Superior temporal gyrus (tissue), 1 donor: ENCODE measurements around the gene TAC3.
A peak's percentile ranks its signal among the peaks of the same experiment; 100 is the strongest.
"Not testable (repeated sequence)": the region's sequence is repeated elsewhere in the genome, so short reads cannot be mapped to it uniquely, and the experiment has no call there.

ENCODE experiments used
- DNase-seq: peaks from one replicate; pipeline ENCODE4 v3.0.0-alpha.2; 2016; ENCODE audit errors: extremely low spot score

The TAC3 gene

DNA sequence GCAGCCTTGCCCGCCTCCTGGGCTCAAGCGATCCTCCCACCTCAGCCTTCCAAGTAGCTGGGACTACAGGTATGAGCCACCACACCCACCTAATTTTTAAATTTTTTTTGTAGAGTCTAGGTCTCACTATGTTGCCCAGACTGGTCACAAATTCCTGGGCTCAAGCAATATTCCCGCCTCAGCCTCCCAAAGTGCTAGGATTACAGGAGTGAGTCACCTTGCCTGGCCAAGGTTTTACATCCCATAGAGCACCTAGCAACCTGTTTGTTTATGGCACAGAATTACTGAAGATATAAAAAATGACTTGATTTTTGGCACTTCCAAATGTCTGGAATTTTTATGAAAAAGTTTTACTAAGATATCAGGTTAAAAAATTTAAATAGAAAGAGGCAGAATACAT, 17.1 kb upstream of the TAC3 start:
- no peak for DNase-seq

DNA sequence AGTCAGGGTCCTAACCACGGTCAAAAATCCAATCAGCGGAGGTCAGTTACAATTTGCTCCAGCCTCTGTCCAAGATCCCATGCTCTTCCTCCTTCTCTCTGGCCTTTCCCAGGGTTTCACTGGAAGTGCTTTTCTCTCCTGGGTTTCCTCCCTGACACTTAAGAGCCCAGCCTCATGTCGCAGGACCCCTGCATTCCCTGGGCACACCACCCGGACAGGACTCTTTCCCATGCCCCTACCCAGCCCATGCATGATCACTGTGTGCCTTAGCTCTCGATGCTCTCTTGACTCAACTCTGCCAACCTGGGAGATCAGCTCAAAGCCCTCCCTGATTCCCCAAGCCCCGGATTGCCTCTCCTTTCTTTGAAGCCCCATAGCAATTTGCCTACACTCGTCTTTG, 15.5 kb upstream of the TAC3 start:
- DNase-seq: no peak

DNA sequence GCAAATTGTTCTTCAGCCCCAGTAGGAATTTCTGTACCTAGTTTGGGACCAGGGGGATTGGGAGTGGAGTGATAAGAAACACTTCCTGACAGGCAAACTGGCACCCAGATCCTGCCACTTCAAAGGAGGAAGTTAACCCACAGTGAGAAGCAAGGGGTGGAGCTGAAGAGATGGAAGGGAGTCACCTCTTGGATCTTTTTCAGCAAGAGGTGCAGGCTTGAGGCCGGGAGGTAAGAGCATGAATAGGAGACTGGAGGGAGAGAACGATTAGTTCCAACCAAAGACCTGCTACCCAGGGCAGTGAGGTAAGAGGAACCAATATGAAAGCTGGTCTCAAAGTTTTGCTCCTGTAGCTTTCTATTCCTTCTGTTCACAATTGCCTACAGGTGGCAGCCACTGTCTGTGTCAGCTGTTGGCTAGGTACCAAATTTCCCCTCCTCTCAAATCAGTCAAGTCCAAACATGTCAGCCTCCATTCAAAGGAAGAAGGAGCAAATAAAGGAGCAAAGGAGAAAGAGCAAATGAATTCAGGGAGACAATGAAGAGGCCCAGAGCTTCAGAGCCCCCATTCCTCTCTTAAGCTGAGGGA, 14.9 kb upstream of the TAC3 start:
- no peak for DNase-seq

DNA sequence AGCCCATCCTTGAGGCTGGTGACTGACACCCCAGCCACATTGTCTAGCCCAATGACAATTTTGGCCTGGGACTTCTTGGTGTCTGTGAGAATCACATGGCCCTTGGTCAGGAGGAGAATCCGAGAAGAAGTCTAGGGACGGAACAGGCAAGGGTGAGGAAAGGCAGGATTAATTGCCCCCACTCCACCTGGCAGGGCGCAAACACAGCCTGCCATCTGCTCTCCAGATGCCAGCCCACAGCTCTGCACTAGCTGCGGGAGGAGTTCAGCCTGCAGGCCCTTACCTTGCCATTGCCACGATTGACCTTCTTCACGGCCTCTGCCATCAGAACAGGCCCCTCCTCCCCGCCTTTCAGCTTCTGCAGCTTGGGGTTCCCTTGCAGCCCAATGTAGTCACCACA, 13.1 kb upstream of the TAC3 start:
- no peak for DNase-seq

DNA sequence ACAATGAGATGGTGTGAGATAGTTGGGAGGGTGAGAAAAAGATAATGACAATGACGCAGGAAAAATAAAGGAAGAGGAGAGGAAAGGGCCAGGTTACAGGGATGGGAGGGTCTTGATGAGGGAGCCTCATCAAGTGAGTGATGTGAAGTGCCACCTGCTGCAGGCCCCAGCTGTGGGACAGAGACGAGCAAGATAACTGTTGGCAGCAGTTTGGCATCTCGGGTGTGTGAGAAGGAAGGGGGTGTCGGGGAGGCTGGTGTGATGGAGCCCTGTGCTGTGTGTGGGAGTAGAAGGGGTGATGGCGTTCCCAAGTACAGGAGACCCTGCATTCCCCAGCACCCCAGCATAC, 11.4 kb upstream of the TAC3 start:
- no peak for DNase-seq

DNA sequence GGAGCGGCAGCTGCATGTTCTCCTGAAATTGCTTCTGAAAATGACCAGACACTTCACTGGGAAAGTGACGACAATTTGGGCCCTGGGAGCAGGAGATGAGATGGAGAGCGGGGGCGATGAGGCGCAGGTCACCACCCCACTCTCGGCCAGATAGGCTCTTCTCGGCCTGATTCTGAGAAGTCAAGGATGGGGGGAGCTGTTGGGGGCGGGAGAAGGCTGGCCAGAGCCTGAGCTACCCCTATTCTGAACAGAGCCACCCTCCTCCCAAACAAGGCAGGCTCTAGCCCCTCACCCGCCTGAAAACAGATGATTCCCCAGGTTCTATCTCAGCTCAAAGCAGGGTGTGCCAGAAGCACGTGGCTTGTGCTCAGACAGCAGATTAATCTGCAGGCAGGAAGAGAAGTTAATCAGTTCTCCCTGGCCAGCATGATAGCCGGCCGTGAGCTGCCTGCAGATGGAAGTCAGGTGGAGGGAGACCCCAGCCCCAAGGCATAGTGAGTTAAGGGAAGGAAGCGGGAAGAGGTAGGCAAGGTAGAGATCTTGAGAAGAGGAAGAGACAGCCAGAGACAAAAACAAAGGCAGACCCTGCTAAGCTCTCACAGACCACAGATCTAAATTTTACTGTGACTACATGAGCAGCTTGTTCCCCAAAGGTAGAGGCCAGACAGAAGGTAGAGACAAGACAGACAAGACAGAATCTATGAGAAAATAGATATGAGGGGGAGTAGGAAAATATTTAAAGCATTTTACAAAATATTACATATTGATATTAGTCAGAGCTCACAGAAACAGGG, 10.9 kb upstream of the TAC3 start:
- no peak for DNase-seq

DNA sequence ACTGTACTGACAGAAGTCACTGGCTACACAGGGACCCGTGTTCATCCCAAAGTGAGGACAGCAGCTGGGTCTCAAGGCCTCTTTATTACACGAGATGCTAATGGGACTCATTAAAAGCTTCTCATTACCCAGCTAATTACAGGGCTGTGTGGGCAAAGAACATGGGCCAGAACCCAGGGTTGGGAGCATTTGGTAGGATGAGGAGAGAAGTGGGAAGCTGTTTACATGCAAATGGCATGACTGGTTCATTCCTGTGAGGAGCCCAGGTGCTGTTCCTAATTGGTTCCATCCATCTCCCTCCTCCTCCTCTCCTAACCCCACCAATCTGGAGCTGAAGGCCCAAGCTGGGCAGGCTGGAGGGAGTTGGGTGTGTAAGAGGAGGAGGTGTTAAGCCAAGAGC, 8.9 kb upstream of the TAC3 start:
- no peak for DNase-seq

DNA sequence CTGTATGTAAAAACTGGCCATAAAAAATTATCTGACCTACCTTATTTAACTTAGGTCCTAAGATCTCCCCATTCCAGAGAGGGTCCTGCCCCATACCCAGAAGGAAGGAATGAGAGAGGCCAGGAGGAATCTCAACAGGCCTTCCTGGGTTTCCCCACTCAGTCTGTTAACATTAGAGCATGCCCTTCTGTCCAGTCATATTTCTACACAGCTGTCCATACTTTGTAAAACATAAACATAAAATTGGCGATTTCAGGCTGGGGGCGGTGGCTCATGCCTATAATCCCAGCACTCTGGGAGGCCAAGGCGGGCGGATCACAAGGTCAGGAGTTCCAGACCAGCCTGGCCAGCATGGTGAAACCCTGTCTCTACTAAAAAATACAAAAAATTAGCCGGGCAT, 6.0 kb upstream of the TAC3 start:
- not testable (repeated sequence) for DNase-seq

DNA sequence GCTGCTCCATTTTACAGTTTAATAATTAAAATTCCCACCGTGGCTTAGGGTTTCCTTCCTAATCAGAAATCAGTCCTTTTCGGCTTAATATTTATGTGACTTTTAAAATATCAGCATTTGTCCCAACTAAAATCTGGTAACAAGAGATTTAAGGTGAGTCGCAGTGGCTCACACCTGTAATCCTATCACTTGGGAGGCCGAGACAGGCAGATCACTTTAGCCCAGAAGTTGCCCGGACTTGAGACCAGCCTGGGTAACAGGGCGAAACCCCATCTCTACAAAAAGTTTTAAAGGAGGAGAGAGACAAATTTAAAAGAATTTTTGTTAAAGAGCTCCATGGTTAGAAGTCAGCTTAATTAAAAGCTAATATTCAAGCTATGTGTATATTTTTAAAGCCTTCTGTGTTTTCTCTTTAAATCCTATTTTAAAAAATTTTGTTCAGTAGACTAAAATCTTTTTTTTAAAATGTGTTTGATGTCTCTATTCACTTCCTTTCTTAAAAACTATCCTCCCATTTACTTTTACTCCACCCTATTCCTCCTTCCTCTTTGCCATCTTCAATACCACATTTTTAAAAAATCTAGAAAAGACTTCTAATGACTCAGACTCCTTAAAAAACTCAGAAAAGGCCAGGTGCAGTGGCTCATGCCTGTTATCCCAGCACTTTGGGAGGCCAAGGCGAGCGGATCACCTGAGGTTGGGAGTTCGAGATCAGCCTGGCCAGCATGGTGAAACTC, 3.8 kb upstream of the TAC3 start:
- DNase-seq: no peak

DNA sequence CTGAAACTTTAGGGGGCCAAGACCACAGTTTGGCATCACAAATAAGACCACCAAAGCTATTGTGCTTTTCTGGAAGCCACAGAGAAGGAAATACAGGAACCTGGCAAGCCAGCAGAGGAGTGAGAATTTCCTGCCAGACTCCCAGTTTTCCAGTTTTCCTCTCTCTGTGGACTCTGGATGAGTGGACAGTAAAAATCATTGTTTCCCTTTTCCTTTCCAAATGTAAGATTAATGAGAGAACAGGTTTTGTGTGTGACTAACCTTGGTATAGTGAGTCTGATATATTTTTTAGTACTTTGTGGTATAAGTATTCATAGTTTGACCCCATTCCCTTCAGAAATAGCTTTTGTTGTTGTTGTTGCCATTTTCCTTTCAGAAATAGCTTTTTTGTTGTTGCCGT, 2.6 kb upstream of the TAC3 start:
- DNase-seq: no peak

DNA sequence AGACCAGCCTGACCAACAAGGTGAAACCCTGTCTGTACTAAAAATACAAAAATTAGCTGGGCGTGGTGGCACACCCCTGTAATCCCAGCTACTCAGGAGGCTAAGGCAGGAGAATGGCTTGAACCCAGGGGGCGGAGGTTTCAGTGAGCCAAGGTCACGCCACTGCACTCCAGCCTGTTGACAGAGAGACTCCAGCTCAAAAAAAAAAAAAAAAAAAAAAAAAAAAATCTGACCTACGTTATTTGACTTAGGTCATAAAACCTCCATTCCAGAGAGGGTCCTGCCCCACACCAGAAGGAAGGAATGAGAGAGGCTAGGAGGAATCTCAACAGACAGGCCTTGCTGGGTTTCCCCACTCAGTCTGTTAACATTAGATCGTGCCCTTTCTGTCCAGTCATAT, 2.0 kb upstream of the TAC3 start:
- DNase-seq: not testable (repeated sequence)

DNA sequence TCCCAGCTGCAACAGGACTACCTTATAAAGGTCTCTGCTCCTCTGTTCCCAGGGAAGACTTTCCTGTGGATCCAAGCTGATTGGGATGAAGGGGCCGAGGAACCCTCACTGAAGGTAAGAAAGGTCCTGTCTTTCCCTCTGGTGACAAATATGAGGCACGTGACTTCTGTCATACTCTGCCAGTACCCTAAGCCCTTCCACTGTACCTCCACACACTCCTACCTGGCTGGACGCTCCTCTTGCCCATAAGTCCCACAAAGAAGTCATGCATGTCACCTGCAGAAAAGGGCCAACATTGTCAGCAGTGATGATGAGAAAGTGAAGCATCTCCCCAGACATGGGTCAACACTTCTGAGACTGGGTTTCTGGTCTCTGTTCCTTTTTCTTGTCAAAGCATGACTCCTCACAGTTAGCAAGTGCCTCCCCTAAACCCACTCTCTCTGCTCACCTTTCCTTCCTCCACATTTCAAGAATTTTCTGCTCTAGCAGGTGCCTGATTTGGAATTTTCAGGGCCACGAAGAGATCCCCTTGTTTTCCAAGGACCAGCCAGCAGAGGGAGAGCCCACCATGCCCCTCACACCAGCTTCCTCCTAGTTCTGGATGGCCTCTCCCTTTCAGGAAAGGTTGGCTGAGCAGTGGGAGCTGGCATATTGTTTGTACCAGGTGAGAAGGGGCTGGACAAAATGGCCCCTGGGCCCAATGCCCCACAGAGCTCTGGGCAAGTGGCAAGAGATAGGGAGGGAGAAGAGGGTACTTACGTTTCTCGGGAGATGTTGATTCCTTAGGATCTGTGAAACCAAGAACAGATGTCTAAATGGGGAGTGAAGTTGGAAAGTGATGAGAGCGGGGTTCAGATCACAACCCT, 3.5 kb downstream of the TAC3 start:
- DNase-seq: no peak

DNA sequence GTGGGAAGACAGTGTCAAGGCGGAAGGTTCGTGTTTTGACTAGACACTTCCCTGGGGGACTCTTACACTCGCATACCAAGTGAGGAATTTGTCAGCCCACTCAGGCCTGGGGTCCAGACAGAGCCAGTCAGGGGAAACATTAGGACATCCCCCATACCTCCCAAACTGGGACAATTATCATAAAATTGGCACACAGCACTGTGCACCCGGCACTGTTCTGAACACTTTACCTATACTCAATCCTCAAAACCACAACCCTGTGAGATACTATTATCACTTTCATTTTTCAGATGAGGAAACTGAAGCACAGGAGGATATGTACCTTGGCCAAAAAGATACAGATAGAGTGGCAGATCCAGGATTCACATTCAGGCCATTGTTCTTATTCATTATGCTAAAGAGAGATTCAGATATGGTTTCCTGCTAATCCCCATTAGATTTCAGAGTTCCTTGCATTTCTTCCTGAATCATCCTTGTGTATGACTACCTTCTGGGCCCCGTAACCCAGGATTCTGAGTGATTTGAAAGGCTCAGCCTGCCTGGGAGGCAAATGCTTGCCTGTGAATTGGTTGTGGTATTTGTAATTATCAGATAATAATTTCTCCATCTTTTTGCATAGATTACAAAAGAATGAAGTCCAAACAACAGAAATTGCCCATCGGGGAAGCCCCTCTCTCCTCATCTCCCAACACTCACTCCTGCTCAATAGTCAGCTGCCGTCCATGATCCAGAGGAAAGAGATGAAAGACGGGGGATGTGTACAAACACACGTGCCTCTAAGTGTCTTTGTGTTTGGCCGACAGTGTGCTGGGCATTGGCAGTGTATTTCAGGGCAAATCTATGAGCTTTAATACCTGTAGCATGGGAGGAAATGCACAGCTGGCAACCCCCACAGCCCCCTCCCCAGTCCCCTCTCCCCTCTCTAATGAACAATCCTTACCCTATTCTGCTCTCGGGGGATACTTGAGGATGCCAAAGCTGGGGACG, 4.6 kb downstream of the TAC3 start:
- DNase-seq: no peak

DNA sequence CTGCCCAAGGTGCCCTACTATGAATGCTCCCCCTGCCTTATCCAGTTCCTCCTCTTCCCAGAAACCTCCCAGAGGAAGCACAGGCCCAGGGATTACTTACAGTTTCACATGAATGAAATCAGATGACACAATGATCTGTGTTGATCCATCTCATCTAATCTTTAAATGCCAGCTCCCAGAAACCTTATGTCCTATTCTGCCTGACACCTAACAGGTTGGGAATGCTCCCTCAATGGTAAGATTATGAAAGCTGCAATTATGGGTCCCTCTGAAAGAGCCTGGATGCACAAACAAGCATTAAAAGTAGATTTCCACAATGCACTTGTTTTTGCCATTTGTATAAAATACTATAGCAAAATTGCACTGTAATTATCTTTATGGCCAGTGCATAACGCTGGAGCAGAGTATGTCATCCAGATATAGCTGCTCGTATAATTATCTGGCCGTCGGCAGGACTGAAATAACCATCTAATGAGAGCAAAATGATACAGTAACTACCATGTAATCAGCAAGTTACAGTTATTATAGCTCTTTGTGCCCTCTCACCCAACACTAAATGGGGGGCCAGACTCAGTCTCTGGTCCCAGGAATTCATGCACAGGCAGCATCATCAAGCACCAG, 5.6 kb downstream of the TAC3 start:
- no peak for DNase-seq

DNA sequence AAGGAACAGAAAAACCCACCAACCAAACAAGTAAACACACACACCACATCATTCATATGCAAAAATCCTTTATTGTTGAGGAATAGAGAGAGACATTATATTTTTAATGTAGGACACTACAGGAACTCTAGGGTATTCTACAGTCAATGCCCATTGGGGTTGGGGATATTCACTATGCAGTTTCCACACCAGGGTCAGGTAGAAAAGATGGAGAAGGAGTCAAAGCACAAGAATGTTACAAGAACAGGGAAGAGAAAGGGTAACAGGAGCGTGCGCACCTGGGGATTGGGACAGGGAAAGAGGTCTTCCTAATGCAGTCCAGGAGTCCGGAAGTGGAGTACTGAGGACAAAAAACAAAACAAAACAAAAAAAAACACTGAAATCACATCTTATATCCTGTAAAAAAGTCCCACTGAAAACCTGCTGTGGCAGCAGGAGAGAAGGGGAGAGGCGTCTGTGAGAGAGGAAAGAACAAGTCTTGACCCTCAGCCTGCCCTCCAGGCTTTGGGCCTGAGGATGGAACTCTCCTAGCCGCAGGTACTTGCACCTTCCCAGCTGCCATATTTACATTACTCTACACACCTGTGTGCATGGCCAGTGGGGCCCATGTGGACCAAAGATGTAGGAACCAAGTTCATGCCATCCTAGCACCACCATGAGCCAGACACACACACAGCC, 6.2 kb downstream of the TAC3 start:
- no peak for DNase-seq

DNA sequence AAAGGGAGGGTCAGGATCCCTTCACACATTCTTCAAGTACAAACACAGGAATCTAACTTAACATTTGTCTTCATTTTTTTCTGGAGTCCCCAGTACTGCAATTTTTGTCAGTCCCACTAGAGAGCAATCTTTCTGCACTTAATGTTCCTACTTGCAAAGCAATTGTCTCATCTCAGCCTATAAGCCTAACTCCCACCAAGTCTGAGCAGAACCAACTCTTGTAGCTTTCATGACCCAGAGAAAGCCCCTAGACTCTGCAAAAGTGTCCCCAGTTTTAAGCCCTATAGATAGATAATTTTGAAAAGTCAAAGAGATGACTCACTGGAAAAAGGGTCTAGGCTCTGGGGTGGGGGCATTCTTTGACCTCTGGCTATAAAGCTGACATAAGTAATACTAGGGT, 8.2 kb downstream of the TAC3 start:
- peak; percentile 74 for DNase-seq

DNA sequence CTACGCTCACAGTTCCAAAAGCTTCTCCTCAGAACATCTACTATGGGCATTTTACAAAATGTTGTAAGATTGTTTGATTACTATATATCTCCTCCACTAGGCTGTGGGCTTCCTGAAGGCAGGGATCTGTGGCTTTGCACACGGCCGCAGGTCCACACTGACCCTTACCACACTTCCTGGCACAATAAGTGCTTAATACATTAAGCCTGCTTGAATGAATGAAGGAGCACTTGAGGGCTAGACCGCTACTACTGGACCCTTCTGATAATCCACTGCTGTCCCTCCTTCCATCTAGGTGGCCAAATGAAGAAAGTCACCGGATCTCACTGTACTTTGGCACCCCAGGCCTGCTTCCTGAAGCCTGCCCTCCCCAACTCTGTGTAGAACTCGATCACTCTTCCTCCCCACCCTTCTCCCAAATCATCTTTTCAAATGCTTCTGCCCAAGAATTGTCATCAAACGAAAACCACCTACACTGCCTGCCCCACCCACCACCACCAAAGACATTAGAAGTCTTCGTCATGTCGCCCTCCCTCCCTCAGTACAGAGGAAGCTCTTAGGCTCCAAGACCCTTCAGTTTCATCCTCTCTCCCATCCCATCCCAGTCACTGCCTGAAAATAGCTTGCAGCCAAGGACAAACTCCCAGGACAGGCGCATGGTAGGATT, 9.4 kb downstream of the TAC3 start:
- no peak for DNase-seq

DNA sequence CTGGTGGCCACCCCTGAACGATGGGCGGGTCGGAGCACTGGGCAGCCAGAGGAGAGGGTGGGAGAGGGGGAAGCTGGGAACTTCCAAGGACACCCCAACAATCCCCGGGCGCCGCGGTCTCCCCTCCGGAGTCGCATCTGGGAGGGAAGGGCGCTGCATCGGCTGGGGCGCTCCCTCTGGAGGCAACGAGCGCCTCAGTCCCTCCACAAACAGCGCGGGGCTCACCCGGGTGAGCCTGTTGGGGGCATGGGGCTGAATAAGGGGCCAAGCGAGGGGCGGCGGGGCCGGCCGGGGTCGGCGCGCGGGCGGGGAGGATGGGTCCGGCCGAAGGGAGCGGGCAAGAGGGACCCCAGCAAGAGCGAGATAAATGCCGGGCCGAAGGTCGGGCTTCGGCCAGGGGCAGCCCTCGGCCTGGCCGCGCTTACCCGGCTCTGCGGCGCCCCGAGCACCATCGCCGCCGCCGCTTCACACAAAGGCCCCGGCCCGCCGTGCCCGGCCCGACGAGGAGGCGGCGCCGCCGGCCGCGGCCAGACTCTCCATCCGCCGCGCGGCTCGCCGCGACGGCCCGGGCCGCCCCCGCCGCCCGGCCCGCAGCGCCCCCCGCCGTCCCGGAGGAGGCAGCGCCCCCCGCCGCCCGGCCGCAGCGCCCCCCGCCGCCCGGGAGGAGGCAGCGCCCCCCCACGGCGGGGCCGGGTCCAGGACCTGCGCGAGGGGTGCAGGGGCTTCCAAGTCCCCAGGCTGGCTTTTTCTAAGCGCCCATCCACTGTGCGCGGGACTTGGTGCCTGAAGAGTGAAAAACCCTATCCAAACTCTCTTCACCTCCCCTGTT, 10.1 kb downstream of the TAC3 start, which contains the start of gene ZBTB39:
Gene ZBTB39 (minus strand): TSS at position 567 of the 829 bp plus-strand sequence. CDS start 1,629 bp downstream, outside the sequence.
- DNase-seq: no peak
